Measurements from ENCODE around the gene MBP. TPM values are rescaled to one million over a fixed set of nuclear protein-coding genes. Genes with fewer than 3 reads are reported as not detected.

Gene MBP
- total RNA-seq, 4 donors from 2014 or later, result 28.6 to 55.0 (median 50.4) TPM

DNA sequence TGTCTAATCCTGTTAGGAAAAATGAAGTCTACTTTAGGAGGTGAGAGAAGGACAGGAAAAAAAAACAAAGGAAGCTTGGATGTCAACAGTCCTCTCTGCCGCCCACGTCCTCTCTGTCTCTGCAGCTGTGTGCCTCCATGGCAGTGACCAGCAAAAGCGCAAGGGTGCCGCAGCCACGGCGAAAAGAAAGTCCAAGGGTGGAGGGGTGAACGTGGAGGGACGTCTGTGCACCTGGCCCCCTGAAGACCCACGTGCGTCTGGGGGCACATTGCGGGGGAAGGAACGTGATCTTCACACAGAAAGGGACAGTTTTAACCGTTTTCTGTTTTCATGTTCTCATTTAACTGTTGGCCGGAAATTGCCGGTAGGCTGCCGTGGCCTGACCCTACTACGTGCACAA, 152.7 kb downstream of the MBP start:
- peaks cover 14 to 15% of the 10 kb centered on the region in 2 donors for H3K4me1 ChIP-seq
- DNase-seq, result no peak
- no peaks in the 10 kb centered on the region for H3K9me3 ChIP-seq
- ATAC-seq, result no peak
- no peak overlapping the region for H3K4me3 ChIP-seq
- H3K27ac ChIP-seq, result no peak overlapping the region
- no peaks in the 10 kb centered on the region for H3K27me3 ChIP-seq
- in situ Hi-C loops (cut with MboI; ENCODE audit: low sequenced_read_pairs in 4 of 4) (loop anchor here in 3 of 4 donors (5.0 to 25.0 kb wide), 5 partner anchors 55 to 232 kb away; partner anchors contain the start of gene ZNF236 (in 1 of the 3)), intact Hi-C loops (cut with DNase I; ENCODE audit: low total_unique reads) (no loop called here)
- H3K36me3 ChIP-seq, result no peaks in the 10 kb centered on the region
- TF ChIP-seq POLR2A (IDR thresholded peaks at IDR 0.05), result no peak
- TF ChIP-seq, protein P1, sequence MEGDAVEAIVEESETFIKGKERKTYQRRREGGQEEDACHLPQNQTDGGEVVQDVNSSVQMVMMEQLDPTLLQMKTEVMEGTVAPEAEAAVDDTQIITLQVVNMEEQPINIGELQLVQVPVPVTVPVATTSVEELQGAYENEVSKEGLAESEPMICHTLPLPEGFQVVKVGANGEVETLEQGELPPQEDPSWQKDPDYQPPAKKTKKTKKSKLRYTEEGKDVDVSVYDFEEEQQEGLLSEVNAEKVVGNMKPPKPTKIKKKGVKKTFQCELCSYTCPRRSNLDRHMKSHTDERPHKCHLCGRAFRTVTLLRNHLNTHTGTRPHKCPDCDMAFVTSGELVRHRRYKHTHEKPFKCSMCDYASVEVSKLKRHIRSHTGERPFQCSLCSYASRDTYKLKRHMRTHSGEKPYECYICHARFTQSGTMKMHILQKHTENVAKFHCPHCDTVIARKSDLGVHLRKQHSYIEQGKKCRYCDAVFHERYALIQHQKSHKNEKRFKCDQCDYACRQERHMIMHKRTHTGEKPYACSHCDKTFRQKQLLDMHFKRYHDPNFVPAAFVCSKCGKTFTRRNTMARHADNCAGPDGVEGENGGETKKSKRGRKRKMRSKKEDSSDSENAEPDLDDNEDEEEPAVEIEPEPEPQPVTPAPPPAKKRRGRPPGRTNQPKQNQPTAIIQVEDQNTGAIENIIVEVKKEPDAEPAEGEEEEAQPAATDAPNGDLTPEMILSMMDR (IDR thresholded peaks at IDR 0.05 in 4 of 5, conservative IDR thresholded peaks at IDR 0.05 in 1 of 5), result no peak

DNA sequence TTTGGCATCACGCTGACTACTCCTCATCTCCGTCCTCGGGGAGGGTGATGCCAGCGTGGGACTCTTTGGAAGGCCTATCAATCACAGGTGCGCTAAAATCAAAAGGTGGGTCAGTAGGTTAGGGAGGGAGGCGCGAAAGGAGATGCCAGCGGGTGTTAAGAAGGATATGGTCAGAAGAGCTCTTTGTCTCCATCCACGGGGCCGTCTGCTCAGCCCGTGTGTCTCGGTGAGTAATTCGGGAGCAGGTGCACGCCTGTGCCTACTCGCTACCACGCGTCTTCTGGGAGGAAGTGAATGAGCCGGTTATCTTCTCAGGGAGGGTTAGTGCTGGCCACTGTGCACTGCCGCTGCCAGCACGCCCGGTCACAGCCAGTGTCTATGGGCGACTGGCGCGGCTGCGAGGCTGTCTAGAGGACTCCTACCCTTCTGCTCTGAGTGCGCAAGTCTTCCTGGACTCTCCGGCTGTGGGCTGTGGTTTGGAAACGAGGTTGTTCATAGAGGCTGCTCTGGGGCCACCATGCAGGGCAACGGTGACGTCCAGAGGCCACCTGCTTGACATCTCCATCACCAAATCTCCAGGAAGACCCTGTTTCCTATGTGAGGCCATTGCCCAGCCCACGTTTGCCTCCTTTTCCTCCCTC, 153.4 kb downstream of the MBP start:
- ATAC-seq, result no peak
- Histone ChIP-seq H3K27me3 (no peaks in the 10 kb centered on the region), H3K4me1 (peaks cover 14 to 15% of the 10 kb centered on the region in 2 donors), H3K27ac (no peak overlapping the region), H3K9me3 (no peaks in the 10 kb centered on the region), H3K4me3 (no peak overlapping the region), H3K36me3 (no peaks in the 10 kb centered on the region)
- TF ChIP-seq, protein P1 (IDR thresholded peaks at IDR 0.05 in 4 of 5, conservative IDR thresholded peaks at IDR 0.05 in 1 of 5), result no peak
- no peak for TF ChIP-seq POLR2A (IDR thresholded peaks at IDR 0.05)
- in situ Hi-C loops (cut with MboI; ENCODE audit: low sequenced_read_pairs in 4 of 4), result loop anchor here in 2 of 4 donors (25.0 kb wide), 2 partner anchors 167 to 233 kb away; partner anchors contain the start of gene ZNF236 (in 1 of the 2)
- no peak for DNase-seq
- intact Hi-C loops (cut with DNase I; ENCODE audit: low total_unique reads), result no loop called here

DNA sequence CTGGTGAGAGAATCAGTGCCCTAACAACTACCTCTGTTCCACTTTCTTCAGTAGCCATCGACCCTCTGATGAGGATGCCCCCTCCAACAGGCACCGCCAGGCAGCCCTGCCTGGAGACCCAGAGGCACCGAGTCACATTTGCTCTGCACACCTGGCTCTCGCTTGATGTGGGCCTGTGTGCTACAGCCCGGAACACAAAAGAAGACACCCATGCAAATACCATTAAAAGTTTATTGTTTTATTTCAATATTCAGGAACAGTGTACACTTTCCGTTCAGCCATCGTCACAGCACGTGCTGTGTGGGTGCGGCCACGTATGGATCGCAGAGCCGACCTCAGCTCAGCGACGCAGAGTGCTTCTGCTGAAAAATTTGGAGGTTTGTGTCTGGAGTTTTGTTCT, 154.0 kb downstream of the MBP start:
- Histone ChIP-seq H3K9me3 (no peaks in the 10 kb centered on the region), H3K4me3 (no peak overlapping the region), H3K27ac (no peak overlapping the region), H3K4me1 (peaks cover 14 to 15% of the 10 kb centered on the region in 2 donors), H3K27me3 (no peaks in the 10 kb centered on the region), H3K36me3 (no peaks in the 10 kb centered on the region)
- in situ Hi-C loops (cut with MboI; ENCODE audit: low sequenced_read_pairs in 4 of 4), result loop anchor here in 2 of 4 donors (25.0 kb wide), 2 partner anchors 166 to 234 kb away; partner anchors contain the start of gene ZNF236 (in 1 of the 2)
- ATAC-seq (no peak), DNase-seq (no peak)
- intact Hi-C loops (cut with DNase I; ENCODE audit: low total_unique reads), result no loop called here
- no peak for TF ChIP-seq POLR2A (IDR thresholded peaks at IDR 0.05)
- TF ChIP-seq, protein P1 (IDR thresholded peaks at IDR 0.05 in 4 of 5, conservative IDR thresholded peaks at IDR 0.05 in 1 of 5), result no peak

DNA sequence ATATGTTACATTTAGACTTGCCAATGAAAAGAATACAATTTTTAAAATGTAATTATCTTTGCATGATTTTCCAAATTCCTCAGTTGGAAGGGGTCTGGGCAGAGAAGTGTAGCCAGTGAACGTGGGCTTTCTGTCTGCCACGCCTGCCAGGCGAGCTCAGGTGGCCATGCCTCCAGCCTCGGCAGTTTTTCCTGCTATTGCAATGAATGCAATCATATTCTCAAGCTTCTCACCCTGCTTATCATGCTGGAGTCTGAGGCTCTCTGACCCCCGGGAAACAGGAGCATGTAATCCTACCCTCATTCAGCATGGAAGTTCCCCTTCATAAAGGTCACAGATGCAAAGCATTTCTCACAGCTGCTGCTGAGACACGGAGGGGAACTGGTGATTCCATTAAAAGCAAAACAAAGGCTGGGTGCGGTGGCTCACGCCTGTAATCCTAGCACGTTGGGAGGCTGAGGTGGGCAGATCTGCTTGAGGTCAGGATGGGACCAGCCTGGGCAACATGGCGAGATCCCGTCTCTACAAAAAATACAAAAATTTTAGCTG, 154.8 kb downstream of the MBP start:
- TF ChIP-seq POLR2A (IDR thresholded peaks at IDR 0.05), result no peak
- TF ChIP-seq, protein P1 (IDR thresholded peaks at IDR 0.05 in 4 of 5, conservative IDR thresholded peaks at IDR 0.05 in 1 of 5), result no peak
- intact Hi-C loops (cut with DNase I; ENCODE audit: low total_unique reads) (no loop called here), in situ Hi-C loops (cut with MboI; ENCODE audit: low sequenced_read_pairs in 4 of 4) (loop anchor here in 2 of 4 donors (25.0 kb wide), 2 partner anchors 165 to 235 kb away; partner anchors contain the start of gene ZNF236 (in 1 of the 2))
- H3K27ac ChIP-seq, result no peak overlapping the region
- no peak for DNase-seq
- H3K27me3 ChIP-seq, result no peaks in the 10 kb centered on the region
- peaks cover 14 to 15% of the 10 kb centered on the region in 2 donors for H3K4me1 ChIP-seq
- ATAC-seq, result peak in 1 of 2 donors; percentile 20
- H3K36me3 ChIP-seq, result no peaks in the 10 kb centered on the region
- no peaks in the 10 kb centered on the region for H3K9me3 ChIP-seq
- no peak overlapping the region for H3K4me3 ChIP-seq

Measured in gastrocnemius medialis (tissue), 4 donors.